ENCODE data around the gene TPCN1. TPM values are rescaled to one million over a fixed set of nuclear protein-coding genes. Genes with fewer than 3 reads are reported as not detected.

Gene TPCN1
- total RNA-seq, 1 experiment from 2014 or later, result 13.5 TPM

GRCh38 chr12:113221997-113222729 lies 899 bp downstream of the TPCN1 start:
- no peak overlapping the region for H3T11ph ChIP-seq (ENCODE audit: low read length)
- no peak overlapping the region for H2BK20ac ChIP-seq (ENCODE audit: low read depth, low read length, poor library complexity, severe bottlenecking)
- peak overlapping the region; percentile 57 for H3K9ac ChIP-seq (ENCODE audit: extremely low read depth, insufficient read length, low read length)
- no peaks in the 10 kb centered on the region for H3K27me3 ChIP-seq (ENCODE audit: insufficient read depth, low read length)
- no peak overlapping the region for H3K27ac ChIP-seq (ENCODE audit: insufficient read length, low read depth, low read length)
- H2AK5ac ChIP-seq (ENCODE audit: insufficient read length, low read length), result no peak overlapping the region
- H4K8ac ChIP-seq (replicated peaks; ENCODE audit: insufficient read length, low read depth, low read length), result no peak overlapping the region
- TF ChIP-seq CTCF (conservative IDR thresholded peaks at IDR 0.05), result no peak
- H3K4ac ChIP-seq (ENCODE audit: low read depth, low read length), result no peak overlapping the region
- Mint-ChIP-seq H3K9me3 (no peaks in the 10 kb centered on the region), H3K27me3 (ENCODE audit: low read depth) (no peaks in the 10 kb centered on the region), H3K36me3 (ENCODE audit: insufficient read depth in 1 of 3, low read depth in 3 of 3) (peaks cover 0 to 2% (median under 1%) of the 10 kb centered on the region in 3 experiments; a peak in 2 of 7 replicates), H3K27ac (peak overlapping the region in 2 of 3 experiments; percentile 44 to 95; a peak in 2 of 7 replicates), H3K4me1 (peaks cover 19 to 20% of the 10 kb centered on the region in 2 experiments), H3K4me3 (peak overlapping the region; percentile 83 to 94)
- no peaks in the 10 kb centered on the region for H3K9me3 ChIP-seq (ENCODE audit: control insufficient read depth, low read depth, low read length)
- no peaks in the 10 kb centered on the region for H4K20me1 ChIP-seq (ENCODE audit: control insufficient read depth, insufficient read depth, insufficient read length)
- peak overlapping the region; percentile 81 for H3K14ac ChIP-seq (ENCODE audit: insufficient read depth, low read length)
- no CpG with 5 or more reads among the region's 12 CpGs for WGBS (ENCODE audit: extremely low coverage, insufficient read length, low lambda C conversion rate)
- no peak overlapping the region for H2BK120ac ChIP-seq (ENCODE audit: low read depth, low read length, poor library complexity, severe bottlenecking)
- no peak overlapping the region for H4K91ac ChIP-seq (ENCODE audit: insufficient read length, low read depth, low read length)
- peaks cover 1% of the 10 kb centered on the region; the same call in 1 of the 2 replicates for H3K79me2 ChIP-seq (ENCODE audit: insufficient read depth, low read length)
- H3K23ac ChIP-seq (ENCODE audit: insufficient read length, low read depth, low read length), result no peak overlapping the region
- no peak overlapping the region for H2AFZ ChIP-seq (ENCODE audit: low read length)
- H3K79me1 ChIP-seq (ENCODE audit: insufficient read depth, low read depth, low read length, poor library complexity, severe bottlenecking), result no peaks in the 10 kb centered on the region
- DNase-seq, result no peak
- H4K5ac ChIP-seq (ENCODE audit: insufficient read length, low read depth, low read length), result no peak overlapping the region
- no peak overlapping the region for H2BK12ac ChIP-seq (ENCODE audit: insufficient read length, low read depth, low read length)
- no peak overlapping the region for H3K56ac ChIP-seq (ENCODE audit: insufficient read length, low read depth, low read length)
- H3K18ac ChIP-seq (ENCODE audit: insufficient read length, low read depth, low read length), result peak overlapping the region; percentile 52
- H3K4me2 ChIP-seq (ENCODE audit: insufficient read depth, insufficient read length, low read length), result peak overlapping the region; percentile 66
- no peak overlapping the region for H2BK5ac ChIP-seq (ENCODE audit: insufficient read length, low read length)
- peaks cover 9% of the 10 kb centered on the region for H3K23me2 ChIP-seq (ENCODE audit: insufficient read length, low read depth, low read length, poor library complexity, severe bottlenecking)
- H2BK15ac ChIP-seq (ENCODE audit: low read depth, low read length), result no peak overlapping the region
- H3K4me1 ChIP-seq (ENCODE audit: insufficient read depth, low read length), result peaks cover 4% of the 10 kb centered on the region; the same call in 1 of the 2 replicates

All from H9 (cell line).